ENCODE results near the gene MAPK6.

Gene MAPK6

GRCh38 chr15:52098323-52098722, 79.3 kb downstream of the MAPK6 start (continued):
- TF ChIP-seq ZNF518A (tag by site-specific recombination; conservative IDR thresholded peaks at IDR 0.05; ENCODE audit: low read depth) (no peak), TRIM28 (IDR thresholded peaks at IDR 0.05; ENCODE audit: borderline replicate concordance, low read length) (no peak)

- TF ChIP-seq ZNF600 (tag by site-specific recombination; IDR thresholded peaks at IDR 0.05) = no peak
- TF ChIP-seq ZNF214 (tag by site-specific recombination; IDR thresholded peaks at IDR 0.05; ENCODE audit: borderline replicate concordance) = no peak
- no peak for TF ChIP-seq ZNF19 (tag by site-specific recombination; IDR thresholded peaks at IDR 0.05; ENCODE audit: low read depth)
- no peak for TF ChIP-seq ZBTB49 (tag by site-specific recombination; IDR thresholded peaks at IDR 0.05; ENCODE audit: low read depth)
- TF ChIP-seq PRDM1 (tag by site-specific recombination; IDR thresholded peaks at IDR 0.05) = no peak
- no peak for TF ChIP-seq ZNF792 (tag by site-specific recombination; IDR thresholded peaks at IDR 0.05)
- no peak for TF ChIP-seq ZNF561 (tag by site-specific recombination; IDR thresholded peaks at IDR 0.05; ENCODE audit: borderline replicate concordance)
- TF ChIP-seq KLF16 (tag by site-specific recombination; IDR thresholded peaks at IDR 0.05) = no peak
- TF ChIP-seq MZF1 (tag by site-specific recombination; IDR thresholded peaks at IDR 0.05; ENCODE audit: borderline replicate concordance) = no peak
- no peak for TF ChIP-seq HOXD13 (CRISPR knock-in tag; IDR thresholded peaks at IDR 0.05; ENCODE audit: borderline replicate concordance)
- TF ChIP-seq ZFP3 (tag by site-specific recombination; IDR thresholded peaks at IDR 0.05; ENCODE audit: low read depth) = no peak
- no peak for TF ChIP-seq ZNF157 (tag by site-specific recombination; IDR thresholded peaks at IDR 0.05)
- TF ChIP-seq ZBTB48 (tag by site-specific recombination; IDR thresholded peaks at IDR 0.05) = no peak
- TF ChIP-seq TCF7L2 (IDR thresholded peaks at IDR 0.05; ENCODE audit: borderline replicate concordance, low read depth, low read length) = no peak
- no peak for TF ChIP-seq REST (tag by site-specific recombination; IDR thresholded peaks at IDR 0.05)
- no peak overlapping the region for H3K4me3 ChIP-seq (ENCODE audit: low read depth, low read length)
- CTCF ChIA-PET = interaction anchor here (0.6 kb wide), 1 partner anchor 653 kb away, joined by 3 read pairs; no protein-coding TSS in a partner anchor
- no peak overlapping the region for H3K27ac ChIP-seq (ENCODE audit: extremely low read depth, low read depth, low read length)
- H3K36me3 ChIP-seq (ENCODE audit: control insufficient read depth in 2 of 2, insufficient read depth in 1 of 2, low read length in 2 of 2) = no peaks in the 10 kb centered on the region
- peaks cover 2% of the 10 kb centered on the region; the same call in 1 of the 2 replicates for H3K4me1 ChIP-seq (ENCODE audit: control insufficient read depth, insufficient read depth, low read length)
- POLR2A ChIA-PET = no interaction called here
- H3K9me3 ChIP-seq (ENCODE audit: control insufficient read depth, insufficient read depth, low read depth, low read length) = no peaks in the 10 kb centered on the region
Measured at GRCh38 chr15:52099651-52100272, 80.7 kb downstream of the MAPK6 start.
